Natural killer cell (primary cell): ENCODE results near the gene MMP23B. TPM values are rescaled to one million over a fixed set of nuclear protein-coding genes. Genes with fewer than 3 reads are reported as not detected.

Source experiments
- ATAC-seq, 3 donors: fragments of 150-1000 bp in 2 of 3; fragments of 200-7000 bp in 1 of 3; cut with Tn5 transposase; 1 replicate in 1 of 3; 2 replicates in 2 of 3; pipeline ENCODE4 v1.10.0; 2021; ENCODE audit warnings: mild to moderate bottlenecking in 2 of 3, moderate library complexity in 2 of 3
- DNase-seq, 2 donors: peaks; one replicate each; pipeline versions ENCODE4 v3.0.0 to v3.0.0-alpha.2; 2013 to 2021; ENCODE audit warnings: mixed read lengths in 1 of 2
- H3K27ac ChIP-seq: one replicate; pipeline ENCODE4 v1.5.1; 2013; ENCODE audit warnings: mild to moderate bottlenecking, low read length
- H3K27me3 ChIP-seq: one replicate; pipeline ENCODE4 v1.6.1; 2013; ENCODE audit warnings: low read length; ENCODE audit not compliant: control insufficient read depth, insufficient read depth
- H3K36me3 ChIP-seq: one replicate; pipeline ENCODE4 v1.6.1; 2013; ENCODE audit warnings: low read length; ENCODE audit not compliant: control insufficient read depth, insufficient read depth
- H3K4me1 ChIP-seq: one replicate; pipeline ENCODE4 v1.6.1; 2013; ENCODE audit warnings: low read length; ENCODE audit not compliant: control insufficient read depth, insufficient read depth
- H3K4me3 ChIP-seq: one replicate; pipeline ENCODE4 v1.5.1; 2013; ENCODE audit warnings: low read length
- H3K9me3 ChIP-seq: one replicate; pipeline ENCODE4 v1.6.1; 2013; ENCODE audit warnings: low read length; ENCODE audit not compliant: control insufficient read depth, insufficient read depth
- H3K27ac Mint-ChIP-seq, 2 donors: one replicate each; pipeline ENCODE4 v1.8.0; 2022; ENCODE audit warnings: mild to moderate bottlenecking in 2 of 2, mixed read lengths in 2 of 2, moderate library complexity in 1 of 2
- H3K27me3 Mint-ChIP-seq, 2 donors: one replicate each; pipeline ENCODE4 v1.8.0; 2022; ENCODE audit warnings: low read depth in 2 of 2, mixed read lengths in 2 of 2
- H3K36me3 Mint-ChIP-seq: one replicate; pipeline ENCODE4 v1.8.0; 2022; ENCODE audit warnings: mixed read lengths
- H3K4me1 Mint-ChIP-seq, 2 donors: one replicate each; pipeline ENCODE4 v1.8.0; 2022; ENCODE audit warnings: mixed read lengths in 2 of 2
- H3K4me3 Mint-ChIP-seq: one replicate; pipeline ENCODE4 v1.8.0; 2022; ENCODE audit warnings: mild to moderate bottlenecking, moderate library complexity, mixed read lengths
- H3K9me3 Mint-ChIP-seq, 2 donors: one replicate each; pipeline ENCODE4 v1.8.0; 2022; ENCODE audit warnings: mixed read lengths in 2 of 2
- CTCF ChIP-seq: fragments of 200-600 bp; IDR thresholded peaks from one replicate; pipeline ENCODE4 v1.8.0; 2022; ENCODE audit warnings: antibody characterized with exemption
- WGBS: methylation state at CpG from one replicate; pipeline ENCODE4 v1.1.7; 2013; ENCODE audit warnings: missing lambda C conversion rate; ENCODE audit not compliant: insufficient coverage; 5-methylcytosine and 5-hydroxymethylcytosine counted together
- intact Hi-C: fragments of 100-400 bp; cut with micrococcal nuclease; formaldehyde crosslinking; loops from one replicate; pipeline ENCODE4 v1.14.2; 2022
- total RNA-seq, 4 donors: library from RNA; stranded (reverse); fragments of 120-200 nt in 1 of 4; gene quantifications; one replicate each; pipeline versions ENCODE4 v1.2.3 to v1.2.4, GENCODE V29; 2013 to 2022

Gene MMP23B
- total RNA-seq, 3 donors from 2014 or later (not counting 1 experiment from before 2014, with no cell fraction given): 82.9 to 130 (median 126) TPM

DNA sequence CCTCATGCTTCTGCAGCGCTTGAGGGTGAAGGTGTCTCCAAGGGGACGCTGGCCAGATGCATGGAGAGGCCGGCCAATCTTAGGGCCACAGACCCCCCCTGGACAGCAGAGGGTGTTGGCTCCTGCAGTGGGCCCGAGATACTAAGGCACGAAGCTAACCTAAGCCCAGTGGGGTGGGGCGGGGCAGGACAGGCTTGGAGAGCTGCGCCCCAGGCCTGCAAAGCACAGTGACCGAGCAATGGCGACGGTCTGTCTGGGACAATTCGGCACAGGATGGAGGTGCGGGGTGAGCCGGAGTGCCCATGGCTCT lies 33.3 kb upstream of the MMP23B start:
- 94% methylated on average over 13 of the region's 13 CpGs for WGBS
- intact Hi-C loops: no loop called here
- no peak for TF ChIP-seq CTCF
- Mint-ChIP-seq H3K4me3 (peak overlapping the region; percentile 84), H3K9me3 (no peaks in the 10 kb centered on the region), H3K27ac (no peak overlapping the region), H3K36me3 (no peaks in the 10 kb centered on the region), H3K27me3 (peaks cover 0 to 6% of the 10 kb centered on the region in 2 donors), H3K4me1 (peaks cover 0 to 7% of the 10 kb centered on the region in 2 donors)
- no peak for ATAC-seq
- Histone ChIP-seq H3K9me3 (no peaks in the 10 kb centered on the region), H3K4me3 (no peak overlapping the region), H3K27ac (no peak overlapping the region), H3K36me3 (no peaks in the 10 kb centered on the region), H3K27me3 (peaks cover 2% of the 10 kb centered on the region), H3K4me1 (peaks cover 19% of the 10 kb centered on the region)
- DNase-seq: no peak

DNA sequence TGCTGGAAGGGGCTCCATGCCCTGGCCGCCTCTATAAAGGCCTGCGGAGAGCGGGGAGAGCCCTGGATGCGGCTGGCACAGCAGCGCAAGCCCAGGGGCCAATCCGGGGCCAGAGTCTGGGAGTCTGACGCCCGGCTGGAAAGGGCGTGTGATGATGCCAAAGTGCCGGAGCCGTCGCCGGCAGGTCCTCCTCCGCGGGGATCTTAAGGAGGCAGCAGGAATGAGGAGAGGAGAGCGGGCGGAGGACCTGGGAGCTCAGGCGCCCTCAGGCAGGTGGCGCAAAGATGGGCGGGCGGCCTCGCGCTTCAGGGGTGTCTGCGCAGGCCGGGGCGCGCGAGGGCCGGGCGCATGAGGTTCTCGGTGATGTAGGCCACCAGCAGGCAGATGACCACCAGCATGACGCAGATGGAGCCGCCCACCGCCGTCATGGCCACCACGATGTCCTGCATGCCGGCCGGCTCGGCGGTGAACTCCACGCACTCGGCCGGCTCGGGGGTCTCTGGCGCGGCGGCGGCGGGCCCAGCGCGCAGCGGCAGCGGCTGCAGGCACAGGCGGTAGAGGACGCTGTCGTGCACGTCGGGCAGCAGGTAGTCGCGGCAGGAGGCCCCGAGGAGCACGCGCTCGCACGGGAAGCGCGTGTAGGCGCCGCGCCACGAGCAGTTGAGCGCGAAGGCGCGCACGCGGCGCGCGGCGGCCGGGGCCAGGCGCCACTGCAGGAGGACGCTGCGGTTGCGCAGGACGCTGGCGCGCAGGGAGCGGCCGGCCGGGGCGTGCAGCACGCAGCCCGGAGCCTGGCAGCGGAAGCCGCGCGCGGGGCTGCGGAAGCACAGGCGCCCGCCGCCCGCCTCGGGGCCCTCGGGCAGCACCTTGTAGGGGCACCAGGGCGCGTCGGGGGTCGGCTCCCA lies 32.7 kb upstream of the MMP23B start:
- DNase-seq (peak in 1 of 2 donors; percentile 71), ATAC-seq (peak; percentile 62 to 73 (median 71))
- no peaks in the 10 kb centered on the region for H3K36me3 Mint-ChIP-seq
- peak overlapping the region; percentile 84 for H3K4me3 Mint-ChIP-seq
- H3K4me3 ChIP-seq: no peak overlapping the region
- no peaks in the 10 kb centered on the region for H3K9me3 Mint-ChIP-seq
- H3K27ac Mint-ChIP-seq: no peak overlapping the region
- H3K4me1 ChIP-seq: peaks cover 19% of the 10 kb centered on the region
- 20% methylated on average over 111 of the region's 111 CpGs for WGBS
- no peak overlapping the region for H3K27ac ChIP-seq
- H3K4me1 Mint-ChIP-seq: peaks cover 0 to 7% of the 10 kb centered on the region in 2 donors
- no peaks in the 10 kb centered on the region for H3K36me3 ChIP-seq
- TF ChIP-seq CTCF: no peak
- H3K27me3 ChIP-seq: peaks cover 2% of the 10 kb centered on the region
- H3K27me3 Mint-ChIP-seq: peaks cover 0 to 6% of the 10 kb centered on the region in 2 donors
- intact Hi-C loops: no loop called here
- H3K9me3 ChIP-seq: no peaks in the 10 kb centered on the region

DNA sequence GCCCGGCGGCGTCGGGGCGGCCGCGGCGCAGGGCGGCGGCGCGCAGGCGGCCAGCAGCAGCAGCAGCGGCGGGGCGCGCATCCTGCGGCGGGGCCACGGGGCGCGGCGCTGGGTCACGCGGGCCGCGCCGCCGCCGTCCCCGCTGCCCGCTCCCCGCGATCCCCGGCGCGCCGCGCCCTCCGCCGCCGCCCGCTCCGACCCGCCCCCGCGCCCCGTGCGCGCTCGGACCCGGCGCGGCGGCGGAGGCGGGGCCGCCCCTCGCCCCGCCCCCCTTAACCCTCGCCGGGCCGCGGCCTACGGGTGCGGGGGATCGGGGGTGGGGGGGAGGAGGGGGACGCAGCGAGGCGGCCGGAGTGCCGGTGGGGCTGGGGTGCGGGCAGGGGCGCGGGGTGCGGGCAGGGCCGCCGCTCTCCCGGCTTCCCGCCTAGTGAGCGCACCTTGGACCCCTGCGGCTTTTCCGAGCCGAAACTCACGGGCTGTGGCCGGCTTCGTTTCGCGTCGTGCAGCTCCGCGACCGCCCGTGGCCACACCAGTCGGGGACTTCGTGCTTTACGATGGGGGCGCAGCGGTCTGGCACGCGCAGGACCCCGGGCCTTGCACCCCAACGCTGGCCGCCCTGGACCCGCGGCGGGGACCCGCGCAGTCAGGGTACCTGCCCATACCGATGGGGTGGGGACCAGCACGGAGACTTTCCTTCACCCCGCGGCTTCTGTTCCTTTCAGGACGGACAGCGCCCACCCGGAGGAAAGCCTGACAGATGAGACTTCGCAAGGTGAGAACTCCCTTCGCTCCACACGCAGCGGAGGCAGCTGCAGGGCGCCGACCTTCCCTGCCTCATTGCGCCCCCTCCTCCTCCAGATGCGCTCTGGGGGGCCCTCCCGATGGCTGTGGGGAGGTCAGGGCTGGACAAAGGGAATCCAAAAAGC lies 31.8 kb upstream of the MMP23B start, which contains the start of gene FNDC10:
TSS of gene FNDC10 (minus strand) at position 201 of the 926 bp plus-strand sequence. CDS start at position 81, 120 bp downstream.
- 9% methylated on average over 108 of the region's 125 CpGs for whole genome bisulfite sequencing
- DNase-seq (no peak), ATAC-seq (peak; percentile 1 to 63 (median 55))
- no peaks in the 10 kb centered on the region for H3K36me3 Mint-ChIP-seq
- peaks cover 0 to 7% of the 10 kb centered on the region in 2 donors for H3K4me1 Mint-ChIP-seq
- TF ChIP-seq CTCF: no peak
- H3K9me3 ChIP-seq: no peaks in the 10 kb centered on the region
- no peak within 1 kb of the TSS for H3K27ac Mint-ChIP-seq
- peaks cover 0 to 6% of the 10 kb centered on the region in 2 donors for H3K27me3 Mint-ChIP-seq
- H3K4me1 ChIP-seq: peaks cover 19% of the 10 kb centered on the region
- H3K9me3 Mint-ChIP-seq: no peaks in the 10 kb centered on the region
- H3K36me3 ChIP-seq: no peaks in the 10 kb centered on the region
- peaks cover 2% of the 10 kb centered on the region for H3K27me3 ChIP-seq
- H3K27ac ChIP-seq: no peak within 1 kb of the TSS
- peak within 1 kb of the TSS; percentile 84 for H3K4me3 Mint-ChIP-seq
- intact Hi-C loops: no loop called here
- H3K4me3 ChIP-seq: no peak within 1 kb of the TSS
